ACC112 (cell line): ENCODE results near the gene APIP.

Experiments
- H2AFZ ChIP-seq: fragments of 200-600 bp; sonication (generic); one replicate; pipeline ENCODE4 v1.6.0; 2017; ENCODE audit warnings: antibody characterized with exemption, low read length; ENCODE audit not compliant: unreplicated experiment
- H3K27ac ChIP-seq: fragments of 200-600 bp; sonication (generic); 2 replicates; pipeline ENCODE4 v1.5.1; 2014; ENCODE audit warnings: low read depth, mild to moderate bottlenecking, antibody characterized with exemption, low read length, moderate library complexity
- H3K27me3 ChIP-seq: fragments of 200-600 bp; sonication (generic); 2 replicates; pipeline ENCODE4 v1.6.1; 2014; ENCODE audit warnings: mild to moderate bottlenecking, antibody characterized with exemption, low read length, moderate library complexity, mixed read lengths; ENCODE audit not compliant: insufficient read depth
- H3K36me3 ChIP-seq: fragments of 200-600 bp; sonication (generic); 2 replicates; pipeline ENCODE4 v1.6.1; 2016; ENCODE audit warnings: mild to moderate bottlenecking, antibody characterized with exemption, low read length, moderate library complexity, mixed read lengths; ENCODE audit not compliant: insufficient read depth
- H3K4me1 ChIP-seq: fragments of 200-600 bp; sonication (generic); one replicate; pipeline ENCODE4 v1.6.1; 2016; ENCODE audit warnings: low read length, mixed read lengths; ENCODE audit not compliant: insufficient read depth, unreplicated experiment, control insufficient read depth
- H3K4me3 ChIP-seq: fragments of 200-600 bp; sonication (generic); 2 replicates; pipeline ENCODE4 v1.5.1; 2014; ENCODE audit warnings: mild to moderate bottlenecking, low read depth, low read length
- H3K79me2 ChIP-seq: fragments of 200-600 bp; sonication (generic); one replicate; pipeline ENCODE4 v1.6.0; 2016; ENCODE audit warnings: low read length; ENCODE audit not compliant: control insufficient read depth, unreplicated experiment, insufficient read depth

The APIP gene

GRCh38 chr11:34916015-34916842, at the start of gene APIP, which contains the start of gene PDHX:
APIP (minus strand) TSS chr11:34916379; CDS start chr11:34916284, 95 bp downstream.
PDHX (plus strand) TSS chr11:34916618; CDS start chr11:34916656, 38 bp downstream.
- Histone ChIP-seq H3K27ac (peak within 1 kb of the TSS; percentile 76), H3K27me3 (no peaks in the 10 kb centered on the region), H3K4me1 (peaks cover 25% of the 10 kb centered on the region), H3K4me3 (peak within 1 kb of the TSS; percentile 86), H3K36me3 (peaks cover 14% of the 10 kb centered on the region; the same call in 1 of the 2 replicates), H2AFZ (peak within 1 kb of the TSS; percentile 95), H3K79me2 (peaks cover 63% of the 10 kb centered on the region)

- H3K79me2 ChIP-seq, result no peaks in the 10 kb centered on the region
- no peak overlapping the region for H2AFZ ChIP-seq
- no peaks in the 10 kb centered on the region for H3K27me3 ChIP-seq
- no peaks in the 10 kb centered on the region for H3K4me1 ChIP-seq
- H3K36me3 ChIP-seq, result peaks cover 16% of the 10 kb centered on the region
- no peak overlapping the region for H3K4me3 ChIP-seq
- H3K27ac ChIP-seq, result no peak overlapping the region
Observed at GRCh38 chr11:34964610-34965331, 48.6 kb upstream of the APIP start.

- H3K36me3 ChIP-seq, result peaks cover 14% of the 10 kb centered on the region
Observed at GRCh38 chr11:34963351-34963750, 47.2 kb upstream of the APIP start.

GRCh38 chr11:34962034-34962433, 45.9 kb upstream of the APIP start:
- H3K27ac ChIP-seq, result no peak overlapping the region
- no peaks in the 10 kb centered on the region for H3K79me2 ChIP-seq
- H2AFZ ChIP-seq, result no peak overlapping the region
- H3K27me3 ChIP-seq, result no peaks in the 10 kb centered on the region
- peaks cover 15% of the 10 kb centered on the region for H3K36me3 ChIP-seq
- no peaks in the 10 kb centered on the region for H3K4me1 ChIP-seq
- no peak overlapping the region for H3K4me3 ChIP-seq

More at GRCh38 chr11:34963351-34963750, 47.2 kb upstream of the APIP start:
- H2AFZ ChIP-seq, result no peak overlapping the region
- no peaks in the 10 kb centered on the region for H3K4me1 ChIP-seq
- H3K79me2 ChIP-seq, result no peaks in the 10 kb centered on the region
- no peak overlapping the region for H3K27ac ChIP-seq
- H3K27me3 ChIP-seq, result no peaks in the 10 kb centered on the region
- H3K4me3 ChIP-seq, result no peak overlapping the region

GRCh38 chr11:34960277-34960676, 44.1 kb upstream of the APIP start:
- no peaks in the 10 kb centered on the region for H3K4me1 ChIP-seq
- H3K27ac ChIP-seq, result no peak overlapping the region

GRCh38 chr11:34959770-34960169, 43.6 kb upstream of the APIP start:
- Histone ChIP-seq H2AFZ (no peak overlapping the region), H3K4me1 (no peaks in the 10 kb centered on the region), H3K36me3 (peaks cover 18% of the 10 kb centered on the region), H3K4me3 (no peak overlapping the region), H3K79me2 (no peaks in the 10 kb centered on the region), H3K27ac (no peak overlapping the region), H3K27me3 (no peaks in the 10 kb centered on the region)

More at GRCh38 chr11:34960277-34960676, 44.1 kb upstream of the APIP start:
- no peak overlapping the region for H2AFZ ChIP-seq
- H3K79me2 ChIP-seq, result no peaks in the 10 kb centered on the region
- H3K4me3 ChIP-seq, result no peak overlapping the region
- H3K36me3 ChIP-seq, result peaks cover 18% of the 10 kb centered on the region
- no peaks in the 10 kb centered on the region for H3K27me3 ChIP-seq

GRCh38 chr11:34957606-34958005, 41.4 kb upstream of the APIP start:
- Histone ChIP-seq H2AFZ (no peak overlapping the region), H3K4me3 (no peak overlapping the region), H3K79me2 (no peaks in the 10 kb centered on the region), H3K27me3 (no peaks in the 10 kb centered on the region), H3K27ac (no peak overlapping the region), H3K36me3 (peaks cover 18% of the 10 kb centered on the region), H3K4me1 (no peaks in the 10 kb centered on the region)

- Histone ChIP-seq H3K4me3 (no peak overlapping the region), H3K79me2 (no peaks in the 10 kb centered on the region), H3K27me3 (no peaks in the 10 kb centered on the region), H2AFZ (no peak overlapping the region), H3K4me1 (no peaks in the 10 kb centered on the region), H3K36me3 (peaks cover 18% of the 10 kb centered on the region), H3K27ac (no peak overlapping the region)
Observed at GRCh38 chr11:34957206-34957605, 41.0 kb upstream of the APIP start.

- Histone ChIP-seq H3K36me3 (peaks cover 14% of the 10 kb centered on the region), H3K27me3 (no peaks in the 10 kb centered on the region), H3K4me1 (no peaks in the 10 kb centered on the region), H3K79me2 (no peaks in the 10 kb centered on the region), H2AFZ (no peak overlapping the region), H3K4me3 (no peak overlapping the region), H3K27ac (no peak overlapping the region)
Observed at GRCh38 chr11:34953955-34954354, 37.8 kb upstream of the APIP start.

GRCh38 chr11:34948696-34949095, 32.5 kb upstream of the APIP start:
- no peak overlapping the region for H3K27ac ChIP-seq
- H3K4me1 ChIP-seq, result no peaks in the 10 kb centered on the region
- H3K4me3 ChIP-seq, result no peak overlapping the region
- H3K27me3 ChIP-seq, result no peaks in the 10 kb centered on the region
- H3K36me3 ChIP-seq, result peaks cover 18% of the 10 kb centered on the region
- no peak overlapping the region for H2AFZ ChIP-seq
- peaks cover 10% of the 10 kb centered on the region for H3K79me2 ChIP-seq
